ENCODE data around the gene C4orf50. TPM values are rescaled to one million over a fixed set of nuclear protein-coding genes. Genes with fewer than 3 reads are reported as not detected.
"Not testable (repeated sequence)": the region's sequence is repeated elsewhere in the genome, so short reads cannot be mapped to it uniquely, and the experiment has no call there.

C4orf50 gene
- total RNA-seq, 4 donors from 2014 or later = not detected

GRCh38 chr4:5952975-5953951, 65.0 kb downstream of the C4orf50 start:
- TF ChIP-seq CTCF (IDR thresholded peaks at IDR 0.05) (no peak), POLR2A (IDR thresholded peaks at IDR 0.05) (no peak), POLR2AphosphoS5 (IDR thresholded peaks at IDR 0.05) (no peak), EP300 (IDR thresholded peaks at IDR 0.05) (no peak)
- no peak overlapping the region for H3K4me3 ChIP-seq
- H3K36me3 ChIP-seq = no peaks in the 10 kb centered on the region
- H3K27me3 ChIP-seq = peaks cover 38% of the 10 kb centered on the region
- 75% methylated on average over 7 of the region's 13 CpGs for WGBS
- peak in 1 of 2 donors; percentile 69 for DNase-seq (ENCODE audit: low spot score in 2 of 2)
- peaks cover 11% of the 10 kb centered on the region for H3K4me1 ChIP-seq
- H3K27ac ChIP-seq = no peak overlapping the region
- no peaks in the 10 kb centered on the region for H3K9me3 ChIP-seq

GRCh38 chr4:5952286-5952974, 65.8 kb downstream of the C4orf50 start:
- TF ChIP-seq EP300 (IDR thresholded peaks at IDR 0.05) (no peak), POLR2AphosphoS5 (IDR thresholded peaks at IDR 0.05) (no peak), POLR2A (IDR thresholded peaks at IDR 0.05) (no peak), CTCF (IDR thresholded peaks at IDR 0.05) (no peak)
- Histone ChIP-seq H3K36me3 (no peaks in the 10 kb centered on the region), H3K4me1 (peaks cover 11% of the 10 kb centered on the region), H3K27me3 (peaks cover 42% of the 10 kb centered on the region), H3K9me3 (no peaks in the 10 kb centered on the region), H3K27ac (no peak overlapping the region), H3K4me3 (no peak overlapping the region)
- DNase-seq (ENCODE audit: low spot score in 2 of 2) = no peak
- WGBS = 71% methylated on average over 19 of the region's 22 CpGs

GRCh38 chr4:5946653-5947052, 71.6 kb downstream of the C4orf50 start:
- H3K27me3 ChIP-seq = peaks cover 45% of the 10 kb centered on the region
- not testable (repeated sequence) for H3K27ac ChIP-seq; H3K36me3 ChIP-seq; H3K9me3 ChIP-seq; DNase-seq (ENCODE audit: low spot score in 2 of 2); H3K4me3 ChIP-seq; H3K4me1 ChIP-seq
- 79% methylated on average over 6 of the region's 6 CpGs for WGBS

- Histone ChIP-seq H3K36me3 (no peaks in the 10 kb centered on the region), H3K27ac (no peak overlapping the region), H3K4me3 (no peak overlapping the region), H3K9me3 (no peaks in the 10 kb centered on the region), H3K27me3 (peaks cover 45% of the 10 kb centered on the region), H3K4me1 (no peaks in the 10 kb centered on the region)
- TF ChIP-seq POLR2AphosphoS5 (IDR thresholded peaks at IDR 0.05) (no peak), POLR2A (IDR thresholded peaks at IDR 0.05) (no peak), CTCF (IDR thresholded peaks at IDR 0.05) (no peak)
- 87% methylated on average over 6 of the region's 6 CpGs for WGBS
- no peak for DNase-seq (ENCODE audit: low spot score in 2 of 2)
Observed at GRCh38 chr4:5945936-5946335, 72.3 kb downstream of the C4orf50 start.

GRCh38 chr4:5945171-5945570, 73.1 kb downstream of the C4orf50 start:
- peaks cover 39% of the 10 kb centered on the region for H3K27me3 ChIP-seq
- H3K4me3 ChIP-seq = no peak overlapping the region
- H3K27ac ChIP-seq = no peak overlapping the region
- no peaks in the 10 kb centered on the region for H3K9me3 ChIP-seq
- TF ChIP-seq EP300 (IDR thresholded peaks at IDR 0.05) = no peak
- no peak for TF ChIP-seq POLR2AphosphoS5 (IDR thresholded peaks at IDR 0.05)
- no peak for TF ChIP-seq POLR2A (IDR thresholded peaks at IDR 0.05)
- no peak for TF ChIP-seq CTCF (IDR thresholded peaks at IDR 0.05)
- DNase-seq (ENCODE audit: low spot score in 2 of 2) = no peak
- H3K4me1 ChIP-seq = no peaks in the 10 kb centered on the region
- 90% methylated on average over 10 of the region's 11 CpGs for WGBS
- H3K36me3 ChIP-seq = no peaks in the 10 kb centered on the region

All from suprapubic skin (tissue), 4 donors.